HepG2 (cell line): ENCODE data around the gene BRCA1. TPM values are rescaled to one million over a fixed set of nuclear protein-coding genes. Genes with fewer than 3 reads are reported as not detected.

Experiments used
- BRD4 ChIP-seq: sonication (generic); formaldehyde crosslinking; IDR thresholded peaks from 2 replicates; pipeline ENCODE4 v1.4.0; 2020; ENCODE audit warnings: missing genetic modification reagents
- ETS1 ChIP-seq: sonication (generic); formaldehyde crosslinking; IDR thresholded peaks from 2 replicates; pipeline ENCODE4 v1.4.0; 2020; ENCODE audit warnings: missing genetic modification reagents
- GZF1 ChIP-seq: sonication (generic); formaldehyde crosslinking; IDR thresholded peaks from 2 replicates; pipeline ENCODE4 v1.5.1; 2020; ENCODE audit warnings: mild to moderate bottlenecking, missing genetic modification reagents
- HDAC2 ChIP-seq: sonication (generic); formaldehyde crosslinking; IDR thresholded peaks from 2 replicates; pipeline ENCODE4 v1.4.0; 2020; ENCODE audit warnings: missing genetic modification reagents
- IKZF4 ChIP-seq: sonication (generic); formaldehyde crosslinking; IDR thresholded peaks from 2 replicates; pipeline ENCODE4 v1.5.1; 2020; ENCODE audit warnings: borderline replicate concordance, mild to moderate bottlenecking, low read depth, missing genetic modification reagents; ENCODE audit errors: not compliant biosample characterization
- MAF1 ChIP-seq: sonication (generic); formaldehyde crosslinking; IDR thresholded peaks from 2 replicates; pipeline ENCODE4 v1.5.0; 2020; ENCODE audit warnings: missing genetic modification reagents, borderline replicate concordance
- MBD4 ChIP-seq: IDR thresholded peaks from 2 replicates; pipeline ENCODE4 v1.6.1; 2012; ENCODE audit warnings: low read length, inconsistent platforms, borderline replicate concordance
- MXD4 ChIP-seq: IDR thresholded peaks from 2 replicates; pipeline ENCODE4 v1.6.1; 2016; ENCODE audit warnings: mild to moderate bottlenecking, missing biosample characterization, missing genetic modification reagents
- RERE ChIP-seq: IDR thresholded peaks from 2 replicates; pipeline ENCODE4 v1.6.1; 2016; ENCODE audit warnings: low read depth, missing genetic modification reagents, missing compliant biosample characterization
- SAP130 ChIP-seq: IDR thresholded peaks from 2 replicates; pipeline ENCODE4 v1.6.1; 2016; ENCODE audit warnings: low read depth
- SKIL ChIP-seq: sonication (generic); formaldehyde crosslinking; IDR thresholded peaks from 2 replicates; pipeline ENCODE4 v1.8.0; 2022; ENCODE audit warnings: missing genetic modification reagents, mild to moderate bottlenecking, moderate library complexity, borderline replicate concordance
- YY1 ChIP-seq: IDR thresholded peaks from 2 replicates; pipeline ENCODE4 v1.6.1; 2011; ENCODE audit warnings: low read length, low read depth, moderate library complexity, mild to moderate bottlenecking; ENCODE audit not compliant: insufficient read depth, insufficient replicate concordance
- ZBTB44 ChIP-seq: sonication (generic); formaldehyde crosslinking; IDR thresholded peaks from 2 replicates; pipeline ENCODE4 v1.4.0; 2020; ENCODE audit warnings: missing genetic modification reagents
- ZFP62 ChIP-seq: sonication (generic); formaldehyde crosslinking; IDR thresholded peaks from 2 replicates; pipeline ENCODE4 v1.4.0; 2020; ENCODE audit warnings: missing genetic modification reagents
- ZXDC ChIP-seq: sonication (generic); formaldehyde crosslinking; IDR thresholded peaks from 2 replicates; pipeline ENCODE4 v1.5.0; 2020; ENCODE audit warnings: mild to moderate bottlenecking, missing genetic modification reagents
- polyA plus RNA-seq, 8 experiments: library from polyadenylated mRNA; depleted of rRNA in 3 of 8; stranded (reverse) in 7 of 8; unstranded in 1 of 8; fragments of >200 nt; fragmentation: Illumina TruSeq in 4 of 8; extraction: Trizol in 4 of 8; gene quantifications; 2 replicates each; pipeline versions ENCODE4 v1.2.1 to v1.2.3, GENCODE V29; 2011 to 2016; ENCODE audit warnings: low read depth in 4 of 8, missing spikeins in 1 of 8, mixed read lengths in 1 of 8; ENCODE audit not compliant: insufficient read depth in 1 of 8
- total RNA-seq, 5 experiments: library from RNA; depleted of rRNA; stranded (reverse); fragments of >200 nt; fragmentation: Illumina TruSeq; extraction: Trizol; gene quantifications; 2 replicates each; pipeline ENCODE4 v1.2.3, GENCODE V29; 2016; ENCODE audit warnings: low read depth in 1 of 5

The BRCA1 gene
- total and polyA plus RNA-seq, 2 of the 13 experiments (the other 11 are each of a cell fraction or from before 2014, with no cell fraction given): 13.3 to 37.5 TPM

GRCh38 chr17:43170766-43171585 is 45.8 kb upstream of the BRCA1 start, which contains the start of gene NBR1 (continued):
- TF ChIP-seq RERE (no peak), ZFP62 (CRISPR knock-in tag) (no peak), HDAC2 (CRISPR knock-in tag) (no peak), IKZF4 (CRISPR knock-in tag) (peak; percentile 49), ZXDC (CRISPR knock-in tag) (0 out of 2 replicates have a peak, but pooled peaks have one; percentile 75), SAP130 (peak; percentile 94), BRD4 (CRISPR knock-in tag) (no peak), ZBTB44 (CRISPR knock-in tag) (no peak), MAF1 (CRISPR knock-in tag) (0 out of 2 replicates have a peak, but pooled peaks have one; percentile 60), GZF1 (peak; percentile 49), MXD4 (no peak), YY1 (peak; percentile 95), ETS1 (CRISPR knock-in tag) (0 out of 2 replicates have a peak, but pooled peaks have one; percentile 45), MBD4 (no peak; the same call in 1 of the 2 replicates), SKIL (no peak)
